HepG2 (cell line): ENCODE results near the gene SLC29A1. TPM values are rescaled to one million over a fixed set of nuclear protein-coding genes. Genes with fewer than 3 reads are reported as not detected.

Experiments
- ATAC-seq: fragments of 200-7000 bp; cut with Tn5 transposase; 3 replicates; pipeline ENCODE4 v1.9.1; 2020; ENCODE audit warnings: mild to moderate bottlenecking, moderate library complexity
- BruUV-seq: library from RNA; stranded (reverse); fragments of 400-500 nt; replicated peaks from 2 replicates; lab custom pipeline; 2021; lab: Mats Ljungman, UMichigan
- CTCF ChIA-PET: fragments of 300-600 bp; formaldehyde crosslinking; extraction: SDS; loops from one replicate; lab custom pipeline; 2021; ENCODE audit warnings: low total read pairs, inconsistent platforms, low intra/inter-chr PET ratio; lab: Yijun Ruan, JAX
- POLR2A ChIA-PET: fragments of 350-600 bp; sonication (Branson Sonifier 250); formaldehyde crosslinking; loops from one replicate; lab custom pipeline; 2020; ENCODE audit warnings: antibody characterized with exemption, inconsistent platforms; lab: Yijun Ruan, JAX
- DNase-seq: peaks from one replicate; pipeline ENCODE4 v3.0.0-alpha.2; 2015; ENCODE audit warnings: low spot score
- FAIRE-seq: peaks from 3 replicates; lab custom pipeline; 2011; peaks lifted over from hg19 to GRCh38; lab: Jason Lieb, UNC
- H2AFZ ChIP-seq: one replicate; pipeline ENCODE4 v1.6.1; 2011; ENCODE audit warnings: low read length, inconsistent platforms
- H3K27ac ChIP-seq: fragments of 300-600 bp; 3 replicates; pipeline ENCODE4 v1.8.0; 2011; ENCODE audit warnings: mixed run types, mild to moderate bottlenecking, mixed read lengths, low read length, inconsistent platforms; ENCODE audit not compliant: insufficient read depth; ENCODE audit errors: extremely low read length
- H3K27me3 ChIP-seq, 2 experiments: fragments of 200-600 bp in 1 of 2; 2 replicates in 1 of 2; 3 replicates in 1 of 2; pipeline versions ENCODE4 v1.6.0 to v1.8.0; 2011; ENCODE audit warnings: low read length in 2 of 2, mild to moderate bottlenecking in 2 of 2, moderate library complexity in 2 of 2, inconsistent platforms in 1 of 2; ENCODE audit not compliant: insufficient read depth in 2 of 2, control insufficient read depth in 1 of 2
- H3K36me3 ChIP-seq, 2 experiments: fragments of 200-600 bp in 1 of 2; replicated peaks in 1 of 2; 2 replicates in 1 of 2; 3 replicates in 1 of 2; pipeline versions ENCODE4 v1.5.1 to v1.8.0; 2011; ENCODE audit warnings: low read length in 2 of 2, inconsistent platforms in 1 of 2; ENCODE audit not compliant: insufficient read depth in 2 of 2, control insufficient read depth in 1 of 2
- H3K4me1 ChIP-seq: 2 replicates; pipeline ENCODE4 v1.5.1; 2012; ENCODE audit warnings: low read length, inconsistent platforms; ENCODE audit not compliant: insufficient read depth
- H3K4me2 ChIP-seq: 2 replicates; pipeline ENCODE4 v1.6.0; 2011; ENCODE audit warnings: low read depth, low read length, inconsistent platforms
- H3K4me3 ChIP-seq, 3 experiments: fragments of 200-600 bp in 1 of 3; sonication (generic), shearing (Covaris generic) in 1 of 3; replicated peaks in 1 of 3; 2 replicates each; pipeline ENCODE4 v1.5.1; 2011 to 2016; ENCODE audit warnings: low read length in 3 of 3, inconsistent platforms in 2 of 3, low read depth in 2 of 3, mild to moderate bottlenecking in 2 of 3, control low read depth in 1 of 3, mixed read lengths in 1 of 3; ENCODE audit not compliant: insufficient read depth in 1 of 3
- H3K79me2 ChIP-seq: one replicate; pipeline ENCODE4 v1.6.1; 2011; ENCODE audit warnings: low read length, inconsistent platforms; ENCODE audit not compliant: insufficient read depth
- H3K9ac ChIP-seq: 2 replicates; pipeline ENCODE4 v1.6.0; 2011; ENCODE audit warnings: mild to moderate bottlenecking, low read depth, low read length, inconsistent platforms; ENCODE audit not compliant: insufficient read depth
- H3K9me3 ChIP-seq: 2 replicates; pipeline ENCODE4 v1.5.1; 2012; ENCODE audit warnings: mild to moderate bottlenecking, low read length
- H4K20me1 ChIP-seq: 2 replicates; pipeline ENCODE4 v1.6.0; 2011; ENCODE audit warnings: inconsistent platforms, mild to moderate bottlenecking, low read length, moderate library complexity; ENCODE audit not compliant: insufficient read depth
- AGO2 ChIP-seq: fragments of 200-400 bp; formaldehyde crosslinking; optimal IDR thresholded peaks from 2 replicates; pipeline ENCODE3; 2017; ENCODE audit warnings: mild to moderate bottlenecking, low read depth, low read length, moderate library complexity
- CHD2 ChIP-seq: IDR thresholded peaks from 2 replicates; pipeline ENCODE4 v1.6.1; 2011; ENCODE audit warnings: low read depth, low read length, improper control_type of control experiment
- EHMT2 ChIP-seq: fragments of 200-600 bp; sonication (generic); IDR thresholded peaks from 2 replicates; pipeline ENCODE4 v1.7.0; 2017; ENCODE audit warnings: antibody characterized with exemption, low read depth, low read length, borderline replicate concordance
- ERF ChIP-seq: IDR thresholded peaks from 2 replicates; pipeline ENCODE4 v1.6.1; 2018; ENCODE audit warnings: missing biosample characterization, missing genetic modification reagents
- ZFP1 ChIP-seq: IDR thresholded peaks from 2 replicates; pipeline ENCODE4 v1.6.1; 2016
- ZFP62 ChIP-seq: sonication (generic); formaldehyde crosslinking; IDR thresholded peaks from 2 replicates; pipeline ENCODE4 v1.4.0; 2020; ENCODE audit warnings: missing genetic modification reagents
- ZNF205 ChIP-seq: IDR thresholded peaks from 2 replicates; pipeline ENCODE4 v1.6.1; 2018; ENCODE audit warnings: missing biosample characterization, missing genetic modification reagents
- ZNF678 ChIP-seq: sonication (generic); formaldehyde crosslinking; IDR thresholded peaks from 2 replicates; pipeline ENCODE4 v1.4.0; 2020; ENCODE audit warnings: mild to moderate bottlenecking, missing genetic modification reagents
- WGBS: methylation state at CpG from one replicate; pipeline ENCODE4 v1.1.6; 2017; ENCODE audit warnings: low lambda C conversion rate; 5-methylcytosine and 5-hydroxymethylcytosine counted together
- in situ Hi-C: cut with HindIII; loops from 2 replicates; pipeline ENCODE4 v1.10.0; 2017; ENCODE audit warnings: low pct_unique_long_range_greater_than_20kb; ENCODE audit not compliant: extremely low pct_ligation_motif_present
- intact Hi-C: fragments of 100-400 bp; cut with micrococcal nuclease; formaldehyde crosslinking; loops from one replicate; pipeline ENCODE4 v1.10.0; 2022; ENCODE audit not compliant: unreplicated experiment
- polyA plus RNA-seq, 8 experiments: library from polyadenylated mRNA; depleted of rRNA in 3 of 8; stranded (reverse) in 7 of 8; unstranded in 1 of 8; fragments of >200 nt; fragmentation: Illumina TruSeq in 4 of 8; extraction: Trizol in 4 of 8; gene quantifications; 2 replicates each; pipeline versions ENCODE4 v1.2.1 to v1.2.3, GENCODE V29; 2011 to 2016; ENCODE audit warnings: low read depth in 4 of 8, missing spikeins in 1 of 8, mixed read lengths in 1 of 8; ENCODE audit not compliant: insufficient read depth in 1 of 8
- total RNA-seq, 5 experiments: library from RNA; depleted of rRNA; stranded (reverse); fragments of >200 nt; fragmentation: Illumina TruSeq; extraction: Trizol; gene quantifications; 2 replicates each; pipeline ENCODE4 v1.2.3, GENCODE V29; 2016; ENCODE audit warnings: low read depth in 1 of 5
- TF ChIP-seq, protein P1 (sequence below): sonication (generic); formaldehyde crosslinking; conservative IDR thresholded peaks from 2 replicates; pipeline ENCODE4 v1.4.0; 2020; ENCODE audit warnings: missing genetic modification reagents
- TF ChIP-seq, protein P2 (sequence below): sonication (generic); formaldehyde crosslinking; conservative IDR thresholded peaks from 2 replicates; pipeline ENCODE4 v1.4.0; 2020; ENCODE audit warnings: mild to moderate bottlenecking, missing genetic modification reagents, moderate library complexity
- TF ChIP-seq, protein P3 (sequence below): sonication (generic); formaldehyde crosslinking; IDR thresholded peaks from 2 replicates; pipeline ENCODE4 v1.5.1; 2020; ENCODE audit warnings: missing genetic modification reagents, mild to moderate bottlenecking, borderline replicate concordance

SLC29A1 gene
- total and polyA plus RNA-seq, 2 of the 13 experiments (the other 11 are each of a cell fraction or from before 2014, with no cell fraction given), result 43.2 to 106 TPM

DNA sequence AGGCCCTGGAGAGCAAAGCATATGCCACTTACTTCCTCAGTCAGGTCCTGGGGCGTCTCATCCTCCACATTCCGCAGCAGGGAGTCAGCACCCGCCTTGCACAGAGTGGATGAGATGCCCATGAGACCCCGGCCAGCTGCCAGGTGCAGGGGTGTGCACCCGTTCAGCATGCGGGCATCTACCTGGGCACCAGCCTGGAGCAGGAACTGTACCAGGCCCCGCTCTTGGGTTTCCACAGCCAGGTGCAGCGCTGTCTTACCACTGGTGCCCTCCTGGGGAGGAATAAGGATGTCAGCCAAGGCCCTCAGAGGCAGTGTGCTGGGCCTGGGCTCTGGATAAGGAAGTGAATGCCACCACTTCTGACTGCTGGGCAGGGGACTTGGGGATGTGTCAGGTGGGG lies 36.6 kb downstream of the SLC29A1 start:
- no peak overlapping the region for H2AFZ ChIP-seq
- H3K27ac ChIP-seq, result no peak overlapping the region
- no peaks in the 10 kb centered on the region for H3K9me3 ChIP-seq
- ATAC-seq, result no peak
- H3K79me2 ChIP-seq, result peaks cover 29% of the 10 kb centered on the region
- H3K36me3 ChIP-seq, result peaks cover 5 to 34% of the 10 kb centered on the region in 2 experiments
- BruUV-seq, result no TSS peak
- intact Hi-C loops, result no loop called here
- H3K4me2 ChIP-seq, result no peak overlapping the region
- H3K9ac ChIP-seq, result no peak overlapping the region
- peak; percentile 18 for TF ChIP-seq AGO2
- TF ChIP-seq EHMT2, result no peak
- TF ChIP-seq, all 625 proteins: peak for 1
- ChIA-PET CTCF (no interaction called here), POLR2A (no interaction called here)
- Histone ChIP-seq H3K4me3 (no peak overlapping the region), H4K20me1 (peaks cover 15% of the 10 kb centered on the region), H3K4me1 (peaks cover 54% of the 10 kb centered on the region), H3K27me3 (no peaks in the 10 kb centered on the region; a peak in 1 of 5 replicates)
- DNase-seq, result no peak
- 87% methylated on average over 3 of the region's 8 CpGs for WGBS
- no peak for FAIRE-seq
- in situ Hi-C loops, result no loop called here

DNA sequence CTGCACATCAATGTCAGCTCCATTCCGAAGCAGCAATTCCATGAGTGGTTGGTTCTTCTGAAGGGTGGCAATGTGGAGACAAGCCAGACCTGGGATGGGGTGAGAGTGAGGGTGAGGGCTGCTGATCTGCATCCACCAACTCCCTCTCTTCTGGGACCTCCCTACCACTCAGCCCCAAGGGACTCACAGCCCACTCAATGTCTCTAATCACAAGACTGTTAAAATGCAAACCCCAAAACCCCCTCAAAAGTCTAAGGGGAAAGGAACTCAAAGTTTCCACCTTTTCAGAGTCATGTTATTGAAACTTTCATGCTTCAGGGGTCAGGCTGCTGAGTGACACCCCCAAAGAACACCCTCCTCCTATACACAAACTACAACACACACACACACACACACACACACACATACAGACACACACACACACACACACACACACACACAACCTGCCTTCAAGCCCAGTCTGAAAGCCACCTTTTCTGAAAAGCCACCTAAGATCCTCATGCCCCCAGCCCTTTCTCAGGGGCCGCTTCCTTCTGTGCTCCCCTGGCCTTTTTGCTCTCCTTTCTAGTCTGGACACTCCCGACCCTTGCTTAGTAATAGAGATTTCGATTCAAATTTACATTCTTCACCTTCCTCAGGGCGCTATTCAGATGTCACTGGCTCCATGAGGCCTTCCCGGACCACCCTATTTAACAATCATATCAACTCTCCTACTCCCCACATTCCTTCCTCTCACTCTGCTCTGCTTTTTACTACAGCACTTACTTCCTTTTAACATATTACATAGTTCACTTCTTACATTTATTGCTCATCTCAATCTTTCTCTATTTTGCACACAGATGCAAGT lies 37.3 kb downstream of the SLC29A1 start:
- Histone ChIP-seq H3K27ac (no peak overlapping the region), H3K9ac (no peak overlapping the region), H3K27me3 (no peaks in the 10 kb centered on the region; a peak in 1 of 5 replicates), H3K36me3 (peaks cover 2 to 30% of the 10 kb centered on the region in 2 experiments), H2AFZ (no peak overlapping the region), H3K4me1 (peaks cover 47% of the 10 kb centered on the region), H3K4me3 (no peak overlapping the region), H3K4me2 (no peak overlapping the region), H3K9me3 (no peaks in the 10 kb centered on the region), H3K79me2 (peaks cover 29% of the 10 kb centered on the region), H4K20me1 (peaks cover 11% of the 10 kb centered on the region)
- no peak for FAIRE-seq
- ChIA-PET CTCF (no interaction called here), POLR2A (no interaction called here)
- in situ Hi-C loops, result no loop called here
- no TSS peak for BruUV-seq
- DNase-seq, result no peak
- 88% methylated on average over 6 of the region's 6 CpGs for WGBS
- intact Hi-C loops, result no loop called here
- no peak for ATAC-seq
- TF ChIP-seq ZNF678 (CRISPR knock-in tag), result no peak
- no peak for TF ChIP-seq ZFP1 (CRISPR knock-in tag)
- TF ChIP-seq, protein P1, sequence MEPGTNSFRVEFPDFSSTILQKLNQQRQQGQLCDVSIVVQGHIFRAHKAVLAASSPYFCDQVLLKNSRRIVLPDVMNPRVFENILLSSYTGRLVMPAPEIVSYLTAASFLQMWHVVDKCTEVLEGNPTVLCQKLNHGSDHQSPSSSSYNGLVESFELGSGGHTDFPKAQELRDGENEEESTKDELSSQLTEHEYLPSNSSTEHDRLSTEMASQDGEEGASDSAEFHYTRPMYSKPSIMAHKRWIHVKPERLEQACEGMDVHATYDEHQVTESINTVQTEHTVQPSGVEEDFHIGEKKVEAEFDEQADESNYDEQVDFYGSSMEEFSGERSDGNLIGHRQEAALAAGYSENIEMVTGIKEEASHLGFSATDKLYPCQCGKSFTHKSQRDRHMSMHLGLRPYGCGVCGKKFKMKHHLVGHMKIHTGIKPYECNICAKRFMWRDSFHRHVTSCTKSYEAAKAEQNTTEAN (CRISPR knock-in tag), result no peak
- TF ChIP-seq, protein P2, sequence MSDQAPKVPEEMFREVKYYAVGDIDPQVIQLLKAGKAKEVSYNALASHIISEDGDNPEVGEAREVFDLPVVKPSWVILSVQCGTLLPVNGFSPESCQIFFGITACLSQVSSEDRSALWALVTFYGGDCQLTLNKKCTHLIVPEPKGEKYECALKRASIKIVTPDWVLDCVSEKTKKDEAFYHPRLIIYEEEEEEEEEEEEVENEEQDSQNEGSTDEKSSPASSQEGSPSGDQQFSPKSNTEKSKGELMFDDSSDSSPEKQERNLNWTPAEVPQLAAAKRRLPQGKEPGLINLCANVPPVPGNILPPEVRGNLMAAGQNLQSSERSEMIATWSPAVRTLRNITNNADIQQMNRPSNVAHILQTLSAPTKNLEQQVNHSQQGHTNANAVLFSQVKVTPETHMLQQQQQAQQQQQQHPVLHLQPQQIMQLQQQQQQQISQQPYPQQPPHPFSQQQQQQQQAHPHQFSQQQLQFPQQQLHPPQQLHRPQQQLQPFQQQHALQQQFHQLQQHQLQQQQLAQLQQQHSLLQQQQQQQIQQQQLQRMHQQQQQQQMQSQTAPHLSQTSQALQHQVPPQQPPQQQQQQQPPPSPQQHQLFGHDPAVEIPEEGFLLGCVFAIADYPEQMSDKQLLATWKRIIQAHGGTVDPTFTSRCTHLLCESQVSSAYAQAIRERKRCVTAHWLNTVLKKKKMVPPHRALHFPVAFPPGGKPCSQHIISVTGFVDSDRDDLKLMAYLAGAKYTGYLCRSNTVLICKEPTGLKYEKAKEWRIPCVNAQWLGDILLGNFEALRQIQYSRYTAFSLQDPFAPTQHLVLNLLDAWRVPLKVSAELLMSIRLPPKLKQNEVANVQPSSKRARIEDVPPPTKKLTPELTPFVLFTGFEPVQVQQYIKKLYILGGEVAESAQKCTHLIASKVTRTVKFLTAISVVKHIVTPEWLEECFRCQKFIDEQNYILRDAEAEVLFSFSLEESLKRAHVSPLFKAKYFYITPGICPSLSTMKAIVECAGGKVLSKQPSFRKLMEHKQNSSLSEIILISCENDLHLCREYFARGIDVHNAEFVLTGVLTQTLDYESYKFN (CRISPR knock-in tag), result no peak
- no peak for TF ChIP-seq ZNF205 (CRISPR knock-in tag)
- TF ChIP-seq ERF, result no peak
- TF ChIP-seq CHD2, result no peak
- TF ChIP-seq, protein P3, sequence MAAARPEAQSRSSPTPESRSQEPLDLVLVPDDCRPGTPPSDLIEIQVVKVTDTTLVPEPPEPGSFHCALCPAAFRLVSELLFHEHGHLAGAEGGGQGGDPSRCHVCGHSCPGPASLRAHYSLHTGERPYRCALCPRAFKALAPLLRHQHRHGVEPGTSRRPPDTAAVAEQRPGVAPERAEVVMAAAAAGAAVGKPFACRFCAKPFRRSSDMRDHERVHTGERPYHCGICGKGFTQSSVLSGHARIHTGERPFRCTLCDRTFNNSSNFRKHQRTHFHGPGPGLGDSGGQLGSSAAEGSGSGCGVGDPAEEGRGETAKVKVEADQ, result no peak
- no peak for TF ChIP-seq ZFP62
